SU-DHL-6 (cell line): Measurements from ENCODE around the gene RARA.

Experiments
- H2AFZ ChIP-seq: fragments of 200-600 bp; sonication (generic); 2 replicates; pipeline ENCODE4 v1.6.1; 2014; ENCODE audit warnings: low read depth, mild to moderate bottlenecking, moderate library complexity, mixed read lengths, antibody characterized with exemption, low read length; ENCODE audit not compliant: severe bottlenecking
- H3F3A ChIP-seq: fragments of 200-600 bp; shearing (Covaris generic); 2 replicates; pipeline ENCODE4 v1.6.0; 2016; ENCODE audit warnings: antibody characterized with exemption, mild to moderate bottlenecking; ENCODE audit not compliant: insufficient read depth
- H3K27ac ChIP-seq: fragments of 200-600 bp; sonication (generic); 2 replicates; pipeline ENCODE4 v1.5.1; 2016; ENCODE audit warnings: low read depth, mild to moderate bottlenecking, low read length, moderate library complexity, mixed read lengths
- H3K27me3 ChIP-seq: fragments of 200-600 bp; sonication (generic), shearing (Covaris generic); 2 replicates; pipeline ENCODE4 v1.6.0; 2014; ENCODE audit warnings: mild to moderate bottlenecking, low read length
- H3K36me3 ChIP-seq: fragments of 200-600 bp; sonication (generic); 2 replicates; pipeline ENCODE4 v1.6.1; 2014; ENCODE audit warnings: mild to moderate bottlenecking, low read length, mixed read lengths
- H3K4me2 ChIP-seq: fragments of 300-600, 200-600 bp; shearing (Covaris generic), sonication (generic); 2 replicates; pipeline ENCODE4 v1.6.0; 2014; ENCODE audit warnings: low read length, low read depth, mild to moderate bottlenecking; ENCODE audit not compliant: poor library complexity, severe bottlenecking
- H3K4me3 ChIP-seq: fragments of 200-600 bp; sonication (generic); 2 replicates; pipeline ENCODE4 v1.5.1; 2014; ENCODE audit warnings: antibody characterized with exemption, low read length, mild to moderate bottlenecking, mixed read lengths; ENCODE audit not compliant: insufficient read depth, poor library complexity, severe bottlenecking
- H3K79me2 ChIP-seq: fragments of 200-600 bp; sonication (generic); 2 replicates; pipeline ENCODE4 v1.6.1; 2014; ENCODE audit warnings: mild to moderate bottlenecking, low read length, moderate library complexity; ENCODE audit not compliant: insufficient read depth
- H3K9ac ChIP-seq: fragments of 200-600 bp; sonication (generic); 2 replicates; pipeline ENCODE4 v1.7.0; 2014; ENCODE audit warnings: mild to moderate bottlenecking, low read length
- H3K9me2 ChIP-seq: fragments of 200-600 bp; sonication (generic); replicated peaks from 2 replicates; pipeline ENCODE4 v1.6.1; 2014; ENCODE audit warnings: low read length; ENCODE audit not compliant: insufficient read depth
- H3K9me3 ChIP-seq: fragments of 200-600 bp; sonication (generic); 2 replicates; pipeline ENCODE4 v1.6.1; 2014; ENCODE audit warnings: low read length, mixed read lengths; ENCODE audit not compliant: insufficient read depth
- H4K20me1 ChIP-seq: fragments of 200-600 bp; sonication (generic); 2 replicates; pipeline ENCODE4 v1.6.1; 2014; ENCODE audit warnings: low read depth, mild to moderate bottlenecking, antibody characterized with exemption, low read length, moderate library complexity, mixed read lengths
- CTCF ChIP-seq: fragments of 200-600 bp; sonication (generic); IDR thresholded peaks from one replicate; pipeline ENCODE4 v1.5.1; 2017; ENCODE audit warnings: antibody characterized with exemption, mild to moderate bottlenecking, low read length, moderate library complexity; ENCODE audit not compliant: insufficient read depth, poor library complexity, severe bottlenecking
- EZH2phosphoT487 ChIP-seq: fragments of 200-600 bp; sonication (generic), shearing (Covaris generic); conservative IDR thresholded peaks from 2 replicates; pipeline ENCODE4 v1.6.1; 2018; ENCODE audit warnings: mild to moderate bottlenecking, antibody characterized with exemption, low read length, moderate library complexity, mixed read lengths

RARA gene

GRCh38 chr17:40310882-40311391 is 2.0 kb downstream of the RARA start:
- Histone ChIP-seq H3K9me2 (no peaks in the 10 kb centered on the region), H3K27ac (no peak overlapping the region), H3K9ac (no peak overlapping the region), H3F3A (no peaks in the 10 kb centered on the region), H3K4me2 (no peak overlapping the region), H3K27me3 (no peaks in the 10 kb centered on the region), H3K4me3 (no peak overlapping the region), H3K36me3 (no peaks in the 10 kb centered on the region), H4K20me1 (no peaks in the 10 kb centered on the region), H3K9me3 (no peaks in the 10 kb centered on the region), H2AFZ (no peak overlapping the region), H3K79me2 (no peaks in the 10 kb centered on the region)
- TF ChIP-seq EZH2phosphoT487: no peak
- no peak for TF ChIP-seq CTCF

GRCh38 chr17:40311575-40311974 is 2.6 kb downstream of the RARA start:
- no peak overlapping the region for H3K4me2 ChIP-seq

GRCh38 chr17:40312131-40312731 is 3.3 kb downstream of the RARA start:
- Histone ChIP-seq H3F3A (no peaks in the 10 kb centered on the region), H3K4me3 (no peak overlapping the region), H3K9me2 (no peaks in the 10 kb centered on the region), H2AFZ (no peak overlapping the region), H3K27me3 (no peaks in the 10 kb centered on the region), H3K79me2 (no peaks in the 10 kb centered on the region), H3K36me3 (no peaks in the 10 kb centered on the region), H3K27ac (no peak overlapping the region), H3K9ac (no peak overlapping the region), H3K4me2 (no peak overlapping the region), H4K20me1 (no peaks in the 10 kb centered on the region), H3K9me3 (no peaks in the 10 kb centered on the region)
- TF ChIP-seq EZH2phosphoT487 (no peak), CTCF (no peak)

More at GRCh38 chr17:40311575-40311974, 2.6 kb downstream of the RARA start:
- Histone ChIP-seq H3K36me3 (no peaks in the 10 kb centered on the region), H3K4me3 (no peak overlapping the region), H3K79me2 (no peaks in the 10 kb centered on the region), H2AFZ (no peak overlapping the region), H4K20me1 (no peaks in the 10 kb centered on the region), H3K27me3 (no peaks in the 10 kb centered on the region), H3K9ac (no peak overlapping the region), H3F3A (no peaks in the 10 kb centered on the region), H3K9me2 (no peaks in the 10 kb centered on the region), H3K27ac (no peak overlapping the region), H3K9me3 (no peaks in the 10 kb centered on the region)
- TF ChIP-seq EZH2phosphoT487: no peak
- no peak for TF ChIP-seq CTCF
